Measurements from ENCODE around the gene DAPK1.

Gene DAPK1

GRCh38 chr9:87592554-87593358, 95.1 kb downstream of the DAPK1 start:
- DNase-seq (ENCODE audit: low read depth in 2 of 2, low spot score in 1 of 2) = no peak

- DNase-seq (ENCODE audit: low read depth in 2 of 2, low spot score in 1 of 2) = no peak
Observed at GRCh38 chr9:87593359-87593980, 95.8 kb downstream of the DAPK1 start.

GRCh38 chr9:87594194-87594593, 96.5 kb downstream of the DAPK1 start:
- no peak for DNase-seq (ENCODE audit: low read depth in 2 of 2, low spot score in 1 of 2)

- DNase-seq (ENCODE audit: low read depth in 2 of 2, low spot score in 1 of 2) = no peak
Observed at GRCh38 chr9:87594662-87595061, 97.0 kb downstream of the DAPK1 start.

GRCh38 chr9:87595610-87596009, 97.9 kb downstream of the DAPK1 start:
- no peak for DNase-seq (ENCODE audit: low read depth in 2 of 2, low spot score in 1 of 2)

GRCh38 chr9:87596862-87597261, 99.2 kb downstream of the DAPK1 start:
- DNase-seq (ENCODE audit: low read depth in 2 of 2, low spot score in 1 of 2) = no peak

- DNase-seq (ENCODE audit: low read depth in 2 of 2, low spot score in 1 of 2) = no peak
Observed at GRCh38 chr9:87597710-87598443, 100.2 kb downstream of the DAPK1 start.

GRCh38 chr9:87599901-87600610, 102.4 kb downstream of the DAPK1 start:
- DNase-seq (ENCODE audit: low read depth in 2 of 2, low spot score in 1 of 2) = no peak

GRCh38 chr9:87601176-87601575, 103.5 kb downstream of the DAPK1 start:
- DNase-seq (ENCODE audit: low read depth in 2 of 2, low spot score in 1 of 2) = no peak

- no peak for DNase-seq (ENCODE audit: low read depth in 2 of 2, low spot score in 1 of 2)
Observed at GRCh38 chr9:87601595-87601994, 103.9 kb downstream of the DAPK1 start.

- DNase-seq (ENCODE audit: low read depth in 2 of 2, low spot score in 1 of 2) = no peak
Observed at GRCh38 chr9:87602933-87603643, 105.4 kb downstream of the DAPK1 start.

GRCh38 chr9:87603854-87604490, 106.3 kb downstream of the DAPK1 start:
- no peak for DNase-seq (ENCODE audit: low read depth in 2 of 2, low spot score in 1 of 2)

GRCh38 chr9:87604886-87605588, 107.4 kb downstream of the DAPK1 start:
- DNase-seq (ENCODE audit: low read depth in 2 of 2, low spot score in 1 of 2) = no peak

- DNase-seq (ENCODE audit: low read depth in 2 of 2, low spot score in 1 of 2) = no peak
Observed at GRCh38 chr9:87605676-87606075, 108.0 kb downstream of the DAPK1 start.

GRCh38 chr9:87606841-87607521, 109.3 kb downstream of the DAPK1 start:
- no peak for DNase-seq (ENCODE audit: low read depth in 2 of 2, low spot score in 1 of 2)

GRCh38 chr9:87607859-87608258, 110.2 kb downstream of the DAPK1 start:
- no peak for DNase-seq (ENCODE audit: low read depth in 2 of 2, low spot score in 1 of 2)

GRCh38 chr9:87609002-87609401, 111.3 kb downstream of the DAPK1 start:
- no peak for DNase-seq (ENCODE audit: low read depth in 2 of 2, low spot score in 1 of 2)

- no peak for DNase-seq (ENCODE audit: low read depth in 2 of 2, low spot score in 1 of 2)
Observed at GRCh38 chr9:87609486-87609885, 111.8 kb downstream of the DAPK1 start.

Data from stimulated activated CD8-positive, alpha-beta memory T cell treated with anti-CD3 and anti-CD28 coated beads, Interleukin-4, amount 100 ng/mL, for 1 hour (primary cell).